HEK293T (cell line): ENCODE results near the gene FTO.

Source experiments
- BHLHE40 ChIP-seq: fragments of 450-650 bp; IDR thresholded peaks from 2 replicates; pipeline ENCODE4 v1.6.1; 2016; ENCODE audit warnings: mild to moderate bottlenecking, moderate library complexity, borderline replicate concordance
- CTBP1 ChIP-seq: fragments of 450-650 bp; IDR thresholded peaks from 2 replicates; pipeline ENCODE4 v1.6.1; 2016; ENCODE audit warnings: borderline replicate concordance
- ELF4 ChIP-seq: fragments of 450-650 bp; IDR thresholded peaks from 2 replicates; pipeline ENCODE4 v1.6.1; 2017; ENCODE audit warnings: antibody characterized with exemption
- FOXA1 ChIP-seq: fragments of 450-650 bp; IDR thresholded peaks from 2 replicates; pipeline ENCODE4 v1.6.1; 2016; ENCODE audit warnings: mild to moderate bottlenecking
- FOXK2 ChIP-seq: fragments of 450-650 bp; IDR thresholded peaks from 2 replicates; pipeline ENCODE4 v1.6.1; 2016; ENCODE audit warnings: mild to moderate bottlenecking
- FOXM1 ChIP-seq: fragments of 450-650 bp; IDR thresholded peaks from 2 replicates; pipeline ENCODE4 v1.6.1; 2017; ENCODE audit warnings: mild to moderate bottlenecking, borderline replicate concordance
- HDGF ChIP-seq: fragments of 450-650 bp; IDR thresholded peaks from 2 replicates; pipeline ENCODE4 v1.6.1; 2017; ENCODE audit warnings: antibody characterized with exemption, borderline replicate concordance
- L3MBTL2 ChIP-seq: fragments of 450-650 bp; conservative IDR thresholded peaks from 2 replicates; pipeline ENCODE4 v1.6.1; 2016; ENCODE audit warnings: mild to moderate bottlenecking
- SP1 ChIP-seq: fragments of 450-650 bp; IDR thresholded peaks from 2 replicates; pipeline ENCODE4 v1.6.1; 2017
- SUZ12 ChIP-seq: fragments of 450-650 bp; IDR thresholded peaks from 2 replicates; pipeline ENCODE4 v1.6.1; 2016; ENCODE audit warnings: mild to moderate bottlenecking
- TARDBP ChIP-seq: fragments of 450-650 bp; IDR thresholded peaks from 2 replicates; pipeline ENCODE4 v1.6.1; 2016
- ZNF384 ChIP-seq: fragments of 450-650 bp; IDR thresholded peaks from 2 replicates; pipeline ENCODE4 v1.6.1; 2016

GRCh38 chr16:54115558-54115957 is 411.6 kb downstream of the FTO start:
- TF ChIP-seq FOXK2 (no peak), TARDBP (no peak), CTBP1 (no peak), ZNF384 (no peak), FOXA1 (no peak), L3MBTL2 (no peak), SP1 (no peak), ELF4 (no peak), SUZ12 (no peak), HDGF (no peak), BHLHE40 (no peak), FOXM1 (no peak)
